Duodenal mucosa (tissue), 2 donors: Measurements from ENCODE around the gene NDUFB7.
"Not testable (repeated sequence)": the region's sequence is repeated elsewhere in the genome, so short reads cannot be mapped to it uniquely, and the experiment has no call there.

Source experiments
- H3K27ac ChIP-seq: one replicate; pipeline ENCODE4 v1.7.0; 2013; ENCODE audit warnings: low read depth, low read length
- H3K27me3 ChIP-seq, 2 donors: one replicate each; pipeline ENCODE4 v1.7.0; 2013; ENCODE audit warnings: low read length in 2 of 2, control low read depth in 1 of 2; ENCODE audit not compliant: insufficient read depth in 2 of 2, control insufficient read depth in 1 of 2
- H3K36me3 ChIP-seq, 2 donors: one replicate each; pipeline ENCODE4 v1.7.0; 2013; ENCODE audit warnings: low read length in 2 of 2, control low read depth in 1 of 2; ENCODE audit not compliant: insufficient read depth in 2 of 2, control insufficient read depth in 1 of 2
- H3K4me1 ChIP-seq, 2 donors: one replicate each; pipeline ENCODE4 v1.7.0; 2013; ENCODE audit warnings: low read length in 2 of 2, control low read depth in 1 of 2; ENCODE audit not compliant: insufficient read depth in 2 of 2, control insufficient read depth in 1 of 2
- H3K4me3 ChIP-seq, 2 donors: one replicate each; pipeline ENCODE4 v1.7.0; 2013; ENCODE audit warnings: low read length in 2 of 2, low read depth in 1 of 2
- H3K9ac ChIP-seq, 2 donors: one replicate each; pipeline ENCODE4 v1.7.0; 2013; ENCODE audit warnings: low read length in 2 of 2, low read depth in 1 of 2
- H3K9me3 ChIP-seq, 2 donors: one replicate each; pipeline ENCODE4 v1.7.0; 2013; ENCODE audit warnings: low read length in 2 of 2, control low read depth in 1 of 2; ENCODE audit not compliant: control insufficient read depth in 1 of 2

The NDUFB7 gene

DNA sequence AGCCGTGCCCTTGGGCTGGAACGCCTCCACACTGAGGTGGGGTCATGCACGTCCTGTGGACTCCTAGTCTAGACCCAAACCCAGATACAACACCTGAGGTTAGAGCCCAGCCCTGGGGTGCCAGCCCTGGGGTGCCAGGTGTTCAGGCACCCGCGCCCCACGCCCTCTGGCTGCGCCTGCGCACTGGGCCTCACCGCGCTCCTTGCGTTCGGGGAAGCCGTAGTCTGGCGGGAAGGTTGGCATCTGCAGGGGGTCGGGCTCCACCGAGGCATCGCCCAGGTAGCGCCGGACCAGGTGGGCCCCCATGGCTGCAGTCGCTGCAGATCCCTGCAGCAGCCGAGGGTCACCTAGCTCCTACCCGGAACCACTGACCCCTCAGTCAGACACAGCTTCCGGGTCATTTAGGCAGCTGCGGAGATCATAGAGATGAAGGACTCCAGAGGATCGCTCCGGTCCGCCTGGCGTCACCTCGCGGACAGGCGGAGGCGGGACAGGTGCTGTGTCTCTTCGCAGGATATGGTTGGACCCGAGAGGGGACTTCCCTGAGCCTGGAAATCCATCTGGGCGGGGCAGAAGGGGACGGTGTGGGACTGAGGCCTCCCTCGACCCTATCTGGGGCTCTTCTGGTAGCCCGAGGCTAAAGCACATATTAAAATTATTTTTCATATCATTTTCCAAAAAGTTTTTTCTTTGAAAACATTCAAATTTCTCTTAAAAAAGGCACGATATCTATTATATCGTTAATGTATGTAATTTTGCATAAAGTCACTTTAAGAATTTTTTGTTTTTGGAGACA is at the start of gene NDUFB7:
Gene NDUFB7 (minus strand): TSS at position 372 of the 796 bp plus-strand sequence. CDS start 66 bp downstream, at position 306.
- no peaks in the 10 kb centered on the region for H3K9me3 ChIP-seq
- no peaks in the 10 kb centered on the region for H3K27me3 ChIP-seq

DNA sequence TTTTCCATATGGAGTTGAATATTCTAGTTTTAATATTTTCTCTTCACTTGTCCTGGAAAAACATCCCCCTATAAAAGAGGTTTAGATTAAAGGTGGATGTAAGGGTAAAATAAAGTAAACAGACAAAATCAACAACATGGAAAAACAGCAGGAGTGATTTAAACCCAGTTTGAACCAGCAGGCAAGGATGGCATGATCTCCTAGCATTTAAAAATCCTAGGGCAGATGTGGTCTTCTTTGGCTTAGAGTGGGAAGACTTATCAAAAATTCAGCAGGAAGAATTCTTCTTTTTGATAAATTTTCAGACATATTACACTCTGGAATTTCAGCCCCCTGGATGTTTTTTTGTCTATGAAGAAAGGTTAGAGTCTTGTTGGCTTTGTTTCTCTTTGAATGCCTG is 47.5 kb upstream of the NDUFB7 start:
- Histone ChIP-seq H3K4me1 (no peaks in the 10 kb centered on the region), H3K9ac (no peak overlapping the region), H3K27me3 (no peaks in the 10 kb centered on the region), H3K9me3 (peaks cover 0 to 14% of the 10 kb centered on the region in 2 donors), H3K27ac (no peak overlapping the region), H3K36me3 (no peaks in the 10 kb centered on the region), H3K4me3 (no peak overlapping the region)

More for the DNA sequence above, at the start of gene NDUFB7:
- Histone ChIP-seq H3K4me1 (peaks cover 13 to 26% of the 10 kb centered on the region in 2 donors), H3K36me3 (peaks cover 4 to 16% of the 10 kb centered on the region in 2 donors), H3K27ac (peak within 1 kb of the TSS; percentile 74), H3K9ac (peak within 1 kb of the TSS; percentile 66 to 96), H3K4me3 (peak within 1 kb of the TSS; percentile 92 to 99)

DNA sequence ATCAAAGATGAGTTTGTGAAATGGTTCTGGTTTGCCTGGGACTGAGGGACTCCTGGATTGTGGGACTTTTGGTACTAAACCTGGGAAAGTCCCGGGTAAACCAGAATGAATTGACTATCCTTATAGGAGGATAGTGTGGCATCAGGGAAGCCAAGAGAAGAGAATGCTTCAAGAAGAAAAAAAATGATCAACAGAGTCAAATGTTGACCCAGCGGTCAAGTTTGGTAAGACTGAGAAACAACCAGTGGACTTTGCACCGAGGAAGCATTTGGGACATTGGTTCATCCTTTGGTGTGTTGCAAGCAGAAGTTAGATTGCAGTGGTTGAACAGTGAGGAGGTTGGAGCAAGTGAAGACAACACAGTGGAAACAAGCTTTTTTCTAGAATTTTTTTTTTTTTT is 44.5 kb upstream of the NDUFB7 start:
- no peak overlapping the region for H3K27ac ChIP-seq
- no peaks in the 10 kb centered on the region for H3K4me1 ChIP-seq
- H3K4me3 ChIP-seq: no peak overlapping the region
- H3K9me3 ChIP-seq: peaks cover 0 to 14% of the 10 kb centered on the region in 2 donors
- H3K27me3 ChIP-seq: no peaks in the 10 kb centered on the region
- no peaks in the 10 kb centered on the region for H3K36me3 ChIP-seq
- no peak overlapping the region for H3K9ac ChIP-seq

DNA sequence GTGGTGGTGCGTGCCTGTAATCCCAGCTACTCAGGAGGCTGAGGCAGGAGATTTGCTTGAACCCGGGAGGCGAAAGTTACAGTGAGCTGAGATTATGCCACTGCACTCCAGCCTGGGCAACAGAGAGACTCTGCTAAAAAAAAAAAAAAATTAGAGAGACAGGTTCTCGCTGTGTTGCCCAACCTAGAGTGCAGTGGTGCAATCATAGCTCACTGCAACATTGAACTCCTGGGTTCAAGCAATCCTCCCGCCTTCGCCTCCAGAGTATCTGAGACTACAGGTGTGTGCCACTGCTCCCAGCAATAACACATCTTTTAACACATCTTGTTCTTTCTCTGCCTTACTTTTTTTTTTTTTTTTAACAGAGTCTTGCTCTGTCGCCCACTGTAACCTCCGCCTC is 43.8 kb upstream of the NDUFB7 start:
- no peaks in the 10 kb centered on the region for H3K27me3 ChIP-seq
- peaks cover 0 to 14% of the 10 kb centered on the region in 2 donors for H3K9me3 ChIP-seq
- H3K9ac ChIP-seq: no peak overlapping the region
- no peak overlapping the region for H3K27ac ChIP-seq
- no peaks in the 10 kb centered on the region for H3K4me1 ChIP-seq
- no peaks in the 10 kb centered on the region for H3K36me3 ChIP-seq
- H3K4me3 ChIP-seq: no peak overlapping the region

DNA sequence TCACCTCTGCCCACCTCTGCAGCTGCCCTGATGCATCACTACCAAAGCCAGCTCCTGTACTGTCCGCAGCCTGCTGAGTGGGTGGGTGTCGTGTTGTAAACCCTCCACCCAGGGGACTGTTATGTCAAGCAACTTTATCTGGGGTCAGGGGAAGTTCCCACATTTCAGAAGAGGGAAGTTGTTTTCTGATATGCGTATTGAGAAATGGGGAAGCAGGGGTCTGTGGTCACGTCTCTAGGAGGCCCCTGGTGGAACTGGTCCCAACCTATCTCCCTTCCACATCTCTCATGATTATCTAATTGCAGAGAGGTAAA is 42.2 kb upstream of the NDUFB7 start:
- H3K4me3 ChIP-seq: no peak overlapping the region
- no peak overlapping the region for H3K27ac ChIP-seq
- no peaks in the 10 kb centered on the region for H3K27me3 ChIP-seq
- no peak overlapping the region for H3K9ac ChIP-seq
- peaks cover 0 to 3% of the 10 kb centered on the region in 2 donors for H3K9me3 ChIP-seq
- no peaks in the 10 kb centered on the region for H3K36me3 ChIP-seq
- H3K4me1 ChIP-seq: no peaks in the 10 kb centered on the region

DNA sequence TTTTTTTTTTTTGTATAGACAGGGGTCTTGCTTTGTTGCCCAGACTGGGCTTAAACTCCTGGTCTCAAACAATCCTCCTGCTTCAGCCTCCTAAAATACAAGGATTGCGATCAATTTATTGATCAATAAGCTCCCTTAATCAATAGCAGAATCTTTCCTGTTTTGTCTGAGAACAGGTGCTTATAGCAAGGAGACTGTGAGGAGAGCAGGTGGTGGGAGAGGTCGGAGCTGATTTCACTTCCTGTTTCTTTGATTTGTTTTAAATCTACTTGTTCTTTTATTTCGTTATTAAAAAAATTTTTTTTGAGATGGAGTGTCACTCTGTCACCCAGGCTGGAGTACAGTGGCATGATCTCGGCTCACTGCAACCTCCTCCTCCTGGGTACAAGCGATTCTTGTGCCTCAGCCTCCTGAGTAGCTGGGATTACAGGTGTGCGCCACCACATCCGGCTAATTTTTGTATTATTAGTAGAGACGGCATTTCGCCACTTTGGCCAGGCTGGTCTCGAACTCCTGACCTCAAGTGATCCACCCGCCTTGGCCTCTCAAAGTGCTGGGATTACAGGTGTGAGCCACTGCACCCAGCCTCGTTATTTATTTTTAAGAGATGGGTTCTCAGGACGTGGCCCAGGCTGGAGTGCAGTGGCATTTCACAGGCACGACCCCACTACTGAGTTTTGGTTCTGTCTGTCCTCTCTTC is 41.7 kb upstream of the NDUFB7 start:
- not testable (repeated sequence) for H3K9me3 ChIP-seq, H3K27ac ChIP-seq, H3K4me1 ChIP-seq, H3K27me3 ChIP-seq, H3K4me3 ChIP-seq, H3K9ac ChIP-seq, H3K36me3 ChIP-seq

DNA sequence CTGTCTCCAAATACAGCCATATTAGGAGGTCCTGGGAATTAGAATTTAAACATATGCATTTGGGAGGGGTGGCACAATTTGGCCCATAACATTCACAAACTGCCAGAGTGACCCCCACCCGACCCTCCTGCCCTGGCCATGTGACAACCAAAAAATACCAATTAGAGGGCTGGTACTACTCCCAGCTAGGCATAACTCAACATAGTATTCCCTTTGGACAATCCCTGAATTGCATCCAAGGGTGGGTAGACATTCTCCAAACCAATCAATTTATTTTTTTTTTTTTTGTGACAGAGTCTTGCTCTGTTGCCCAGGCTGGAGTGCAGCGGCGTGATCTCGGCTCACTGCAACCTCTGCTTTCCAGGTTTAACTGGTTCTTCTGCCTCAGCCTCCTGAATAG is 40.8 kb upstream of the NDUFB7 start:
- H3K4me1 ChIP-seq: no peaks in the 10 kb centered on the region

DNA sequence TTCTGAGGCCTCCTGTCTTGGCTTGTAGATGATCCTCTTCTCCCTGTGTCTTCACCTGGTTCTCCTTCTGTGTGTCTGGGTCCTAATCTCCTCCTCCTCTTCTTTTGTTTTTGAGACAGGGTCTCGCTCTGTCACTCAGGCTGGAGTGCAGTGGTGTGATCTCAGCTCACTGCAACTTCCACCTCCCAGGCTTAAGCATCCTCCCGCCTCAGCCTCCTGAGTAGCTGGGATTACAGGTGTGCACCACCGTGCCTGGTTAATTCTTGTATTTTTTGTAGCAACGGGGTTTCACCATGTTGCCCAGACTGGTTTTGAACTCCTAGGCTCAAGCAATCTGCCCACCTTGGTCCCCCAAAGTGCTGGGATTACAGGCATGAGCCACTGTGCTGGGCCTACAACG is 40.4 kb upstream of the NDUFB7 start:
- not testable (repeated sequence) for H3K9ac ChIP-seq, H3K4me1 ChIP-seq, H3K9me3 ChIP-seq, H3K27ac ChIP-seq, H3K4me3 ChIP-seq, H3K27me3 ChIP-seq, H3K36me3 ChIP-seq

More for the DNA sequence above, 40.8 kb upstream of the NDUFB7 start:
- Histone ChIP-seq H3K27me3 (no peaks in the 10 kb centered on the region), H3K36me3 (no peaks in the 10 kb centered on the region), H3K4me3 (no peak overlapping the region), H3K9ac (no peak overlapping the region), H3K27ac (no peak overlapping the region), H3K9me3 (no peaks in the 10 kb centered on the region)

DNA sequence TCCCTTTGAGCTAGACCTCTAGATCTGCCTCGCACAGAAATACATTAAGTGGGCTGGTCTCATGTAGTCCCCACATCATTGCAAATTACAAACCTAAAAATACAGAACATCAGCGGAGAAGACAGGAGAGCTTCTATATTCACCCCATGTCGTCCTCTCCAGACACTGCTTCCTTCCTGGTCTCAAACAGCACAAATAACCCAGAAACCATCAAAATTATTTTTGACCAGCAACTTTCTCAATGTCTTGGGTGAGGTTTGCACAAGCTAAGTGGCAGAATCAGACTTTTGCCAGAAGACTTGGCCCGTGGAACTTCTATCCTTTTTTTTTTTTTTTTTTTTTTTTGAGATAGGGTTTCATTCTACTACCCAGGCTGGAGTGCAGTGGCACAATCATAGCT is 39.2 kb upstream of the NDUFB7 start:
- Histone ChIP-seq H3K36me3 (no peaks in the 10 kb centered on the region), H3K4me3 (no peak overlapping the region)

DNA sequence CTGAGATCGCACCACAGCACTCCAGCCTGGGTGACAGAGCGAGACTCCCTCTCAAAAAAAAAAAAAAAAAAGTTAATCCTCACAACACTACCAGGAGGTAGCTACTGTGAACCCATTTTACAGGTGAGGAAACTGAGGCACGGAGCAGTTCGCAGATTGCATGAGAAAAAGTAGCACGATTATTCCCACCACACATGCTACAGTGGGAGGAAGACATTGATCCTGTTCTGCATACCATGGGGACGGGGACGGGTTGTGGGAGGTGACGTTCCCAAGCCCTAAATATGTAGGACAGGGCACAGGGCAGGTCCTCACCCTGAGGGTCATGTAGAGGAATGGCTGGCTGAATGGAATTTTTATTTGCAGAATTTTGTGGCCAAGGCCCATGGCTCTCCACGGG is 34.8 kb upstream of the NDUFB7 start:
- Histone ChIP-seq H3K27me3 (no peaks in the 10 kb centered on the region), H3K4me1 (no peaks in the 10 kb centered on the region), H3K9me3 (no peaks in the 10 kb centered on the region), H3K27ac (no peak overlapping the region), H3K9ac (no peak overlapping the region), H3K36me3 (no peaks in the 10 kb centered on the region), H3K4me3 (no peak overlapping the region)

More for the DNA sequence above, 39.2 kb upstream of the NDUFB7 start:
- Histone ChIP-seq H3K27ac (no peak overlapping the region), H3K9me3 (no peaks in the 10 kb centered on the region), H3K4me1 (no peaks in the 10 kb centered on the region), H3K9ac (no peak overlapping the region), H3K27me3 (no peaks in the 10 kb centered on the region)
